ENCODE results near the gene IGFBPL1. TPM values are rescaled to one million over a fixed set of nuclear protein-coding genes. Genes with fewer than 3 reads are reported as not detected.

IGFBPL1 gene
- total RNA-seq, 1 experiment from 2014 or later: 37.9 TPM

GRCh38 chr9:38373679-38374078 is 50.6 kb downstream of the IGFBPL1 start:
- Histone ChIP-seq H3K23ac (ENCODE audit: insufficient read length, low read depth, low read length) (no peak overlapping the region), H3K18ac (ENCODE audit: insufficient read length, low read depth, low read length) (no peak overlapping the region), H3K9me3 (ENCODE audit: control insufficient read depth, low read depth, low read length) (no peaks in the 10 kb centered on the region), H2BK12ac (ENCODE audit: insufficient read length, low read depth, low read length) (no peak overlapping the region), H2BK20ac (ENCODE audit: low read depth, low read length, poor library complexity, severe bottlenecking) (no peak overlapping the region), H2BK15ac (ENCODE audit: low read depth, low read length) (no peak overlapping the region), H4K20me1 (ENCODE audit: control insufficient read depth, insufficient read depth, insufficient read length) (no peaks in the 10 kb centered on the region), H2AFZ (ENCODE audit: low read length) (no peak overlapping the region), H3K56ac (ENCODE audit: insufficient read length, low read depth, low read length) (no peak overlapping the region), H3K79me1 (ENCODE audit: insufficient read depth, low read depth, low read length, poor library complexity, severe bottlenecking) (no peaks in the 10 kb centered on the region), H3K27ac (ENCODE audit: insufficient read length, low read depth, low read length) (no peak overlapping the region), H3K4ac (ENCODE audit: low read depth, low read length) (no peak overlapping the region), H3K14ac (ENCODE audit: insufficient read depth, low read length) (no peak overlapping the region), H3K27me3 (ENCODE audit: insufficient read depth, low read length) (0 out of 2 replicates have a peak, but pooled peaks cover 2% of the 10 kb centered on the region), H2BK120ac (ENCODE audit: low read depth, low read length, poor library complexity, severe bottlenecking) (no peak overlapping the region), H3K4me1 (ENCODE audit: insufficient read depth, low read length) (no peaks in the 10 kb centered on the region), H4K91ac (ENCODE audit: insufficient read length, low read depth, low read length) (no peak overlapping the region), H3K9ac (ENCODE audit: extremely low read depth, insufficient read length, low read length) (no peak overlapping the region), H2AK5ac (ENCODE audit: insufficient read length, low read length) (no peak overlapping the region), H3K79me2 (ENCODE audit: insufficient read depth, low read length) (no peaks in the 10 kb centered on the region), H4K5ac (ENCODE audit: insufficient read length, low read depth, low read length) (no peak overlapping the region), H3K4me2 (ENCODE audit: insufficient read depth, insufficient read length, low read length) (no peak overlapping the region), H4K8ac (replicated peaks; ENCODE audit: insufficient read length, low read depth, low read length) (no peak overlapping the region), H2BK5ac (ENCODE audit: insufficient read length, low read length) (no peak overlapping the region), H3T11ph (ENCODE audit: low read length) (no peak overlapping the region), H3K23me2 (ENCODE audit: insufficient read length, low read depth, low read length, poor library complexity, severe bottlenecking) (no peaks in the 10 kb centered on the region)
- Mint-ChIP-seq H3K4me1 (peaks cover 13 to 20% of the 10 kb centered on the region in 2 experiments), H3K27ac (no peak overlapping the region), H3K4me3 (no peak overlapping the region), H3K9me3 (peaks cover 4 to 7% of the 10 kb centered on the region in 2 experiments; a peak in 3 of 5 replicates), H3K27me3 (ENCODE audit: low read depth) (peaks cover 62% of the 10 kb centered on the region), H3K36me3 (ENCODE audit: insufficient read depth in 1 of 3, low read depth in 3 of 3) (peaks cover 0 to 2% (median 0%) of the 10 kb centered on the region in 3 experiments; a peak in 1 of 7 replicates)
- no CpG with 5 or more reads among the region's 3 CpGs for WGBS (ENCODE audit: extremely low coverage, insufficient read length, low lambda C conversion rate)
- DNase-seq: no peak
- TF ChIP-seq CTCF (conservative IDR thresholded peaks at IDR 0.05): no peak
